ENCODE data around the gene SUDS3.
"Not testable (repeated sequence)": the region's sequence is repeated elsewhere in the genome, so short reads cannot be mapped to it uniquely, and the experiment has no call there.

SUDS3 gene

GRCh38 chr12:118398524-118398923 is 22.2 kb downstream of the SUDS3 start:
- no peak for DNase-seq

DNA sequence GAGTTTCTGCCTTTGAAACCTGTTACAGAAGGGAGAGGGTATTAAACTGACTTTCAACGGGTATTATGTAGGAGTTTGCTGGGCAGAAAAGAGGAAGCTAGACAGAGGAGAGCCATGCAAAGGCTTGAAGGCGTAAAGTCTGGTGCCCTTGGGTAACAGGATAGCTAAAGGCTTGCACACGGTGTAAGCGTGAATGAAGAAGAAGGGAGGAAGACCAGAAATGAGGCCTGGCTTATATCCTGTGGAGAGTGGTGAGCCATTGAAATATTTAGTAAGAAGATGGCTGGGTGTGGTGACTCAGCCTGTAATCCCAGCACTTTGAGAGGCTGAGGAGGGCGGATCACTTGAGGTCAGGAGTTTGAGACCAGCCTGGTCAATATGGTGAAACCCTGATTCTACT is 22.6 kb downstream of the SUDS3 start:
- no peak for DNase-seq

- no peak for DNase-seq
These were observed 25.9 kb downstream of the SUDS3 start for GRCh38 chr12:118402251-118402650.

DNA sequence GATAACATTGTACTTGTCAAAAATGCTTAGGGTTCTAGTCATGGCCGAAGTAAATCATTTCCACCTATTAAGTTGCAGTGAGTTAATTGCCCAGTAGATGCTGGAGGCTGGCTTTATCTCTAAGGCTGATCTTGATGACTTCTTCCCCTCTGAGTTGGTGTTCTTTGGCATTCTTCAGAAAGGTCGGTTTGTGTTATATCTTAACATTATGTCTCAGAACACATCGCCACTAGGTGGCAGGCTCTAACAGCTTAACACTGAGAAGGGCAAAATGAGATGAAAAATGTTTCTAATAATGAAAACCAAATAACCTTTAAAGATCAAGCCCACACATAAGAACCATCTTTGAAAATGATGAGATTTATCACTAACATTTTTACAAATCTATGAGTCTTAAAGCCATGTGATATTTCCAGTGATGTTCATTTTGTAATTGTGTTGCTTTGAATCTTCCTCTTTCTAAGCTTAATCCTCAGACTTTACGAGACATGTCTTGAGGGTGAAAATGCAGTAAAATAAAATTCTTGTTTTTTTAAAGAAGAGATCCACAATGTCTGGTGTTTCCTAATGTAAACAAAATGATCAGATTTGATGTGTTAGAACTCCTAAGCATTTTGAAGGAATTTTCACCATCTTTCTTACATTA is 28.6 kb downstream of the SUDS3 start:
- peak; percentile 64 to 65 for DNase-seq

- not testable (repeated sequence) for DNase-seq
These were observed 31.9 kb downstream of the SUDS3 start for GRCh38 chr12:118408241-118408640.

DNA sequence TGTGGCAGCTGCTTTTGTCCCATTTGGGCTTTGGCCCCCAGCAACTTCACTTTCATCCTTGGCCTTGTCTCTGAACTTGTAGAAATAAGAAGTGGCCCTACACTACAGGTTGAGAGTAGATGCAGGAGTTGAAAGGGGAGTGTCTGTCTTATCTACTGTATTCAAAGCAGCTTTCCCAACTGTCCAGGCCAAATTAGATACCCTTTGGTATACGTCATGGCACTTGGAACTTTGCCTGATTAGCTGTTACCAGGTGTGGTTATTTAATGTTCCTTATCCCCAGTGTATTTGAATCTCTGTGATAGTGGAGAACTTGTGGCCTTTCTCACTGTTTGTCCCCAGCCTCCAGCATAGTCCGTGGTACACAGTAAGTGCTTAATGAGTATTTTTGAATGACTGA is 33.5 kb downstream of the SUDS3 start:
- no peak for DNase-seq

DNA sequence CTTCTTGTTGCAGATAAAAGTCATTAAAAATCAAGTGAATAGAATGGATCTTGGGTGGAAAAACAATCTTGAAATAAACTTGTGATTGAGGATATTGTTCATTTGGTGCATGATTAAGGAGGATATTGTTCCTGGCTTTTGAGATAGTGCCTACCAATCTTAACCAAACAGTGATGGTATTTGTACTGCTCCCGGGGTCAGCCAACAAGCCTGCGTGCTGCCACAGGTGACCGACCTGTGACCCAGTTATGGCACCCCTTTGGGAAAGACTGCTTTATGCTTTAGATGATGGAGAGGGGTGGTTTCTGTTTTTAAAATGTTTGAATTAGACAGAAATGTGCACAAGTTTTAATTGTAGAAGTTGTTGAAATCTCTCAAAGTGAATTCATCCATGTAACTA is 41.6 kb downstream of the SUDS3 start:
- DNase-seq, result no peak

- DNase-seq, result no peak
These were observed 42.2 kb downstream of the SUDS3 start for GRCh38 chr12:118418385-118419057.

- no peak for DNase-seq
These were observed 44.3 kb downstream of the SUDS3 start for GRCh38 chr12:118420673-118421072.

GRCh38 chr12:118424884-118425283 is 48.5 kb downstream of the SUDS3 start:
- DNase-seq, result no peak

GRCh38 chr12:118425364-118425763 is 49.0 kb downstream of the SUDS3 start:
- no peak for DNase-seq

- DNase-seq, result no peak
These were observed 51.5 kb downstream of the SUDS3 start for GRCh38 chr12:118427819-118428218.

DNA sequence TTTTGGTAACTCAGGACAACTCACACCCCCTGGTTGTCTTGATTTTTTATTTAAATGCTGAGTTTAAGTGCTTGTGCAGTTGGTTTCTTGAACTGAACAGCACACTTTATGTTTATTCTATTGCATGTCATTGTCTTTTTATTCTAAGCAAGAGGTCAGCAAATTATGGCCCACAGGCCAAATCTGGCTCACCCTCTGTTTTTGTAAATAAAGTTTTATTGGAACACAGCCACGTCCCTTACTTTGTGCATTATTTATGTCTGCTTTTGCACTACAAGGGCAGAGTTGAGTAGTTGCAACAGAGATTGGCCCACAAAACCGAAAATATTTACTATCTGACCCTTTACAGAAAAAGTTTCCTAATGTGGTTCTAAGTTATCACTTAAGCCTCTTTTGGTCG is 52.3 kb downstream of the SUDS3 start:
- no peak for DNase-seq

- no peak for DNase-seq
These were observed 53.5 kb downstream of the SUDS3 start for GRCh38 chr12:118429688-118430383.

- no peak for DNase-seq
These were observed 54.2 kb downstream of the SUDS3 start for GRCh38 chr12:118430516-118430915.

GRCh38 chr12:118432812-118433545 is 56.6 kb downstream of the SUDS3 start:
- no peak for DNase-seq

DNA sequence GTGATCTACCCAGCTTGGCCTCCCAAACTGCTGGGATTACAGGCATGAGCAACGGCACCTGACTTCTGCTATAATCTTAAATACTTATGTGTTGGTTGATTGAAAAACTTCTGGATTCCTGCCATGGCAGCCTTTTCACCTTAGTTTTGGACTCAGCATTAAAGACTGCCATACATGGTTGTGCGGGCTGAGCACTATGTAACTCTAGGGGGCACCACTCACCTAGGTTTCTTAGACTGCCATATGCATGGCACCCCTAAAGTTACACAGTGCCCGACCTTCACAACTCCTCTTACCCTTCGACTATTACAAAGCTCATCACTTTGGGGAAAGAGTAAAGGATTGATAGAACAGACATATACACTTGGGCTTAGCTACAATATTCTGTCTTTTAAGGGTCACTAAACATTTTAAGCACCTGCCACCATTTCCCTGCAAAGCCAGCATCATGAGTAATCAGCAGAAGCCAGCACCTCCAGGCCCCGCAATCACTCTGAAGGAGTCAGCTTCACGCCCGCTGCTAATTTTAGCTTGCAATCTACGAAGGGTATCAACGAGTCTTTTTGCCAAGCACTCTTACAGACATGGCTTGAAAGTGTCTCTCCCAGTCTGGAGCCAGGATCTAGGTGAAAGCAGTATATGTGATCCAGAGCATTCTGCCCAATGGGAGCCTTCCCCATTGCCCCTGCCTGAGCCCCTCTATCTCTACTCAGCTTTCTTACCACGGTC is 59.8 kb downstream of the SUDS3 start:
- DNase-seq, result no peak

DNA sequence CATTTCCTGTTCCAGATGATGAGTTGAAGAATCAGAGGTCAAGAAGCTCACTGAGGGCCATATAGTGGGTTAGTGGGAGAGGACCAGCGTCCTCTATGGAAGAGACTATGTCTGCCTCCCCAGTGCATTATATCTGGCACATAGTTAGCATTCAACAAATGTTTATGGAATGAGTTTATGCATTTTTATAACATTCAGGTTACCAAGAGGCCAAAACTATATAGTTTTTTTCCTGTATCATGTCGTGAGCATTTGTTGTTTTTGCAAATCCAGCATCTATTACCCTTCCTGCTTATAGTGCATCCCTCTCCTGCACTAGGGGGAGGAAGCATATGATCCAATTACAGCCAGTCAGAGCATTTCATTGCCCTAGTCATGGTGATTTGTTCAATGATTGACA is 60.6 kb downstream of the SUDS3 start:
- no peak for DNase-seq

GRCh38 chr12:118439068-118439467 is 62.7 kb downstream of the SUDS3 start:
- DNase-seq, result no peak

GRCh38 chr12:118446247-118446646 is 69.9 kb downstream of the SUDS3 start:
- no peak for DNase-seq

DNA sequence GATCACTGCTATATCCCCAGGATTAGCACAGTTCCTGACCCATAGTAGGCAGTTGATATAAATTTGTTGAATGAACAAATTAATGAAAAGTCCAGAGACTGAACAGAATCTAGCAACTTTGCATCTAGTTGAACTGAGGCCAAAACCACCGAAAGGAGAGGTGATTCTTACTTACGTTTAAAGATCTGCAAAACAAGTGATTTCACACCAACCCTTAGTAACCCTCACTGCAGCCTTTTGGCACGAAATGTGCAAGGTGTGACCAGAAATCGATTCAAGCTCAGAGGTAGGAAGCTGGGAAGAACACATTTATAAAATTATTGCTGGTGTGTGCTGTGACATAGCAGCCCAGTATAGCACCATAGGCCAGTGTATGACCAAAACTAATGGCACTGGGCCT is 70.8 kb downstream of the SUDS3 start:
- no peak for DNase-seq

- DNase-seq, result no peak
These were observed 72.0 kb downstream of the SUDS3 start for GRCh38 chr12:118448341-118448740.

- DNase-seq, result no peak
These were observed 79.0 kb downstream of the SUDS3 start for GRCh38 chr12:118455327-118455726.
